Muscle layer of colon (tissue), 2 donors: ENCODE measurements around the gene DLX1.

ENCODE experiments used
- H3K27ac ChIP-seq: one replicate; pipeline ENCODE4 v1.7.0; 2013; ENCODE audit warnings: low read depth, mild to moderate bottlenecking, low read length, moderate library complexity
- H3K27me3 ChIP-seq, 2 donors: one replicate each; pipeline ENCODE4 v1.7.0; 2013; ENCODE audit warnings: low read length in 2 of 2, mild to moderate bottlenecking in 2 of 2; ENCODE audit not compliant: insufficient read depth in 2 of 2, control insufficient read depth in 1 of 2
- H3K36me3 ChIP-seq: one replicate; pipeline ENCODE4 v1.7.0; 2013; ENCODE audit warnings: mild to moderate bottlenecking, low read length; ENCODE audit not compliant: insufficient read depth
- H3K4me1 ChIP-seq: one replicate; pipeline ENCODE4 v1.7.0; 2013; ENCODE audit warnings: mild to moderate bottlenecking, low read length; ENCODE audit not compliant: insufficient read depth
- H3K4me3 ChIP-seq, 2 donors: one replicate each; pipeline ENCODE4 v1.7.0; 2013; ENCODE audit warnings: low read length in 2 of 2, low read depth in 1 of 2, mild to moderate bottlenecking in 1 of 2, moderate library complexity in 1 of 2
- H3K9ac ChIP-seq: one replicate; pipeline ENCODE4 v1.7.0; 2013; ENCODE audit warnings: low read length
- H3K9me3 ChIP-seq: one replicate; pipeline ENCODE4 v1.7.0; 2013; ENCODE audit warnings: mild to moderate bottlenecking, low read length
- donor health status: abdominal sarcoma.
- donor health status: Adenocarcinoma of cecum.

Gene DLX1

DNA sequence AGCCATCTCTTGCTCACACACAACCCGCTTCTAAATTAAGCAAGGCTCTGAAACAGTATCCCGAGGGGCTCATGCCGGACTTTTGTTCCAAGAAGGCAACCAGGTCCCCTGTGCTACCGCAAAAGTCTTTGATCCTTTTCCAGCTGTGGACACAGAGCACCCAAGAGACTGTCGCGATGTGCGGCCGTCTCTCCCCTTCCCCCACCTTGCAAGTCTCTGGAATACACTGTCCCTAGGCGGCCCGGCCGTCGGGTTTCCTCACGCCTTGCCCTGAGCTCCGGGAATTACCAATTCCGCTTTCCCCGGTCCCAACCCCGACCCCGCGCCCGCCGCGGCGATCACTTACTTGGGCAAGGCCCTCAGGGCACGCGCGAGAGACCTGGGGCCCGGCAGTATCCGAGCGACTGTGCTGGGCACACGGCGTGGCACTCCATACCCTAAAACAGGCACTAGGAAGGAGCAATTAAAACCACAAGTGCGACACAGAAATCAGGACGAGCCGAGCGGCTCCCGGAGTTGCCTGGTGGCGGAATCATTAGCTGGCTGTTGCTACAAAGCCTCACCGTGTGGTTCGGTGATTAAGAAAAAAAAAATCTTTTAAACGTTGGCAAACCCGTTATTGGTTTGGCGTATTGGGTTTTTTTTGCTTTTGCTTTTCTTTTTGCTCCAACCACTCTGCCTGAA, 2.2 kb upstream of the DLX1 start:
- Histone ChIP-seq H3K36me3 (no peaks in the 10 kb centered on the region), H3K27me3 (peaks cover 81 to 83% of the 10 kb centered on the region in 2 donors), H3K27ac (no peak overlapping the region), H3K9ac (no peak overlapping the region), H3K4me3 (no peak overlapping the region), H3K9me3 (peaks cover 8% of the 10 kb centered on the region), H3K4me1 (peaks cover 18% of the 10 kb centered on the region)

DNA sequence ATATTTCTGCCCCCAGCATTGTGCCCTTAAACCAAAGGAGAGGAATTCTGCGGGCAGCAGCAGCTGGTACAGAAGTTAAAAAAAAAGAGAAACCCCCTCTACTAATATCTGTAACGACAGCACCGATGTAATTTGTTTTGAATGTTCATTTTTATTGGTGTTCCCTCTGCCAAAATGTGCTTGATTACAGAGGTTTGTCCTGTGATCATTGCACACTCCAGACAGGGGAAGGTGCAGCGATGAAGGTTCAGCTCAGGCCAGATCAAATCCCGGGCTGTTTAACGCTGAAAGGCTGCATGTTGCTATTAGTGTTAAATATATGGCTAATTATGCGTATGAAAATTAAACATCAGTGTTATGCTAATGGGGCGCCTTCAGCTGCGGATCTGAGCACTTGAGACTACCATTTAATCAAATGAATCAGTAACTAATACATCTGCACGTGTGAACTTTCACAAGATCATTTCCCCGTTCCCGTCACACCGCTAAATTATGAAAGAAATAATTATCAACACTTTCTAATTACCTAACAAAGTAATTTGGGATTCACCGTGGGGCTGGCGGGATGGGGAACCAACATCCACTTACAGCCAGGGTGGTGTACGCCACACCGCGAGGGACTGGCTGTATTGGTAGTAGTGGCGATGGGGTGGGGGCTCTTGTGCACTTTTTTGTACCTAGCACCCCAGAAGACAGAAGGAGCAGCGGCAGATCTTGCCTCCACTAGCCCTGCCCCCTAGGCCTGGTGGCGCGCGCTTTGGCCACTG, 1.5 kb upstream of the DLX1 start:
- H3K36me3 ChIP-seq, result no peaks in the 10 kb centered on the region
- H3K4me1 ChIP-seq, result peaks cover 24% of the 10 kb centered on the region
- H3K9me3 ChIP-seq, result peaks cover 13% of the 10 kb centered on the region
- H3K27ac ChIP-seq, result no peak overlapping the region
- H3K9ac ChIP-seq, result no peak overlapping the region
- peaks cover 89 to 90% of the 10 kb centered on the region in 2 donors for H3K27me3 ChIP-seq
- H3K4me3 ChIP-seq, result no peak overlapping the region

DNA sequence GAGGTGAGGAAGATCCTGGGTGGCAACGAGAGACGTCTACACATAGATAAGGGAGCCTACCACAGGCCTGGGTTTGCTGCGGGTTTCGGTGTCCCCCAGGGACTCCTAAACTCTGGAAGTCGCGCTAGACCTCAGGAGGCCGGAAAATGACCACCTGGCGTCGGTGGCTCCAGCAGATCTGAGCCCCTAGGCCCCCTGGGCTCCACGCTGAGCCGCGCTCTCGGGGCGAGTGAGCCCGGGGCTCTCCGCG, 987 bp upstream of the DLX1 start:
- Histone ChIP-seq H3K27ac (no peak overlapping the region), H3K9ac (no peak overlapping the region), H3K27me3 (peaks cover 94 to 95% of the 10 kb centered on the region in 2 donors), H3K4me1 (peaks cover 24% of the 10 kb centered on the region), H3K9me3 (peaks cover 13% of the 10 kb centered on the region), H3K36me3 (no peaks in the 10 kb centered on the region), H3K4me3 (peak overlapping the region in 1 of 2 donors; percentile 60)

DNA sequence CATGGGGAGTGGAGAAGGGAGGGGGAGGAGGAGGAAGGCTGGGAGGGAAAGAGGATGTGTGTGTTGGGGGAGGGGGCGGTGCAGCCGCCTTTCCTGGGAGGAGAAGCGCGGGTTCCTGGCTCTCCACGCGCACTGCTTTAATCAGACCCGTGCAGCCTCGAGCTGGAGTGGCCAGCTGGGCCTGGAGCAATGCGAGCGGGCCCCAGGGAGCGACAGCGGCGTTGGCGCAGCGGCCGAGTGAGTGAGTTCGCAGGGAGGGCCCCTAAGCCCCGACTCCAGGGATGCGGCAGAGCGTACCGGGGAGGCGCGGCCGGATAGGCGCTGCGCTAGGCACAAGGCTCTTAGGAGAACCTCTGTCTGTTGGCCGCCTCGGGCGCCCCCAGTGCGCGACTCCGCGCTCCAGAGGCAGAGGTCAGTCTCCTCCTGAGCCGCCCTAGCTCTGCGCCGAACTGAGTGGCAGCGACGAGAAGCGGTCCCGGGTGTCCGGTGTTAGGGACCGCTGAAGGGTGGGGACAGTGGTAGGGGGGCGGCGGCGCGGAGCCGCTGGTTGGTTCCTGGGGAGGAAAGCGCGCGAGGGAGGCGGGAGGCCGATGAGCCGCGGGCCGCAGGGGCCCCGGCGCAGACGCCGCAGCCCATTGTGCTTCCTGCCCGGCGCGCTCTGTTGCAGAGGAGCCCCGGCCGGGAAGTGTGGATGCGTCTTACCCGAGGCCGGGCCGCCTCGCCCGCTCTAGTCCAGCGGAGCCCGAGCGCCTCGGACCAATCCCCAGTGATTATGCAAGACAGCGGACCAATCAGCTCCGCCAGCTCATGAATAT, 455 bp upstream of the DLX1 start:
- no peak overlapping the region for H3K9ac ChIP-seq
- no peak overlapping the region for H3K27ac ChIP-seq
- H3K36me3 ChIP-seq, result no peaks in the 10 kb centered on the region
- peaks cover 13% of the 10 kb centered on the region for H3K9me3 ChIP-seq
- peak overlapping the region; percentile 25 to 60 for H3K4me3 ChIP-seq
- H3K4me1 ChIP-seq, result peaks cover 24% of the 10 kb centered on the region
- peaks cover 99 to 100% of the 10 kb centered on the region in 2 donors for H3K27me3 ChIP-seq

DNA sequence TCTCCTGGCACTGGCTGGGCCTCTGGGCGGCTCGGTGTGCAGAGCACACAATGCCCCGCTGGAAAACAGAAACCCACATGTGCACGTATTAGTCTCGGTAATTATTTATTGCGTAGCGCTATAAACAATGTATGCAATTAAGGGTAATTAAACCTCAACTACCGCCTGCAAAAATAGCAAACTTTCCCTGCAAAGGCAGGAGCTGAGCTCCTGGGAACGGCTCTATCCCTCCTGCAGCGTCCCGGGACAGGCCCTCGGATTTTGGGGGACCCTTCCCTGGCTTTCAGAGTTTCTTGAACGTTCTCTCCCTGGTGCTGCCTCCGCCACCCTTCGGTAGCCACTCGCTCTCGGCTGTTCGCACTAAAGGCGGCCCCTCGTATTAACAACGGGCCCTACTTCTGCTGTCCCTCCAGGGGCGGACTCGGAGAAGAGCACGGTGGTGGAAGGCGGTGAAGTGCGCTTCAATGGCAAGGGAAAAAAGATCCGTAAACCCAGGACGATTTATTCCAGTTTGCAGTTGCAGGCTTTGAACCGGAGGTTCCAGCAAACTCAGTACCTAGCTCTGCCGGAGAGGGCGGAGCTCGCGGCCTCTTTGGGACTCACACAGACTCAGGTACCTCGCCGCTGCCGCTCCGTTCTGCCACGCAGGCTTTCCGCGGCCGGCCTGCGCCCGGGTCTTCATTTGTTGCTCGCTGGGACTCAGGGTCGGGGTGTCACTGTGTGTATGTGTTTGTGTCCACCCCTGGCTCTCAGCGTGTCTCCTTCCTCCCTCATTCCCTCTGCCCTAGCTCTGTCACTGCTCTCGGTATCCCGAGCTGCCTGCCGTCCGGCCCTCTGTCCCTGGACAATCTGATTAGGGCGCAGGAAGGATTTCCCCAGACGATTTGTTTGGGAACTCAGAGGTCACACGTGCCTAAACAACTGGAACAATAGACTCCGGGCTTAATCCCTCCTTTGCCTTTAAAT, 1.2 kb downstream of the DLX1 start:
- Histone ChIP-seq H3K4me3 (peak overlapping the region; percentile 3 to 5), H3K27ac (no peak overlapping the region), H3K27me3 (peaks cover 98 to 100% of the 10 kb centered on the region in 2 donors), H3K9ac (no peak overlapping the region), H3K9me3 (peaks cover 13% of the 10 kb centered on the region), H3K4me1 (peaks cover 24% of the 10 kb centered on the region), H3K36me3 (no peaks in the 10 kb centered on the region)

DNA sequence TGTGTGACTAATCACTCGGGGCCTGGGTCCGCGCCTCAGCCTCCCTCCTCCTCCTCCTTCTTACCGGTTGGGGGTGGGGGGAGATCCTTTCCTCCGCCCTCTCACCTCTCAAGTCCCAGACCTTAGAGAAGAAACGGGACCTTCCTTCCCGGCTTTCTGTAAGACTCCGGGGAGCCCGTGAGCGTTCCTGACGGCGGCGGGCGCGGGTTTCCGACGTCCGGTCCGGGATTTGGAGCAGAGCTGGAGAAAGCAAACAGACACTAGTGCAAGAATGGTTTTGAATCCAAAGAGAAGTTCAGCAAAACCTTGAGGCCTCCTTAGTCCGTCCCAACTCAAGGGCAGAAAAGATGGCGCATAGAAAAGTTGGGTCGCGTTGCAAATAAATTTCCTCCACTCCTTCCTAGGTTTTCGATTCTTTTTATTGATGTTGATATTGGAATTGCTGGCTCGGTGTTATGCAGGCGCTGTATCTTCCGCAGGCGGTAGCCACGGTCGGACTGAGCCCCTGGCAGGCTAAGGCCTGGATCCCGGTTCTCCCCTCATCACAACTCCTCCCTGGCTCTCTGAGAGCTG, 2.0 kb downstream of the DLX1 start:
- Histone ChIP-seq H3K4me1 (peaks cover 24% of the 10 kb centered on the region), H3K27ac (no peak overlapping the region)

DNA sequence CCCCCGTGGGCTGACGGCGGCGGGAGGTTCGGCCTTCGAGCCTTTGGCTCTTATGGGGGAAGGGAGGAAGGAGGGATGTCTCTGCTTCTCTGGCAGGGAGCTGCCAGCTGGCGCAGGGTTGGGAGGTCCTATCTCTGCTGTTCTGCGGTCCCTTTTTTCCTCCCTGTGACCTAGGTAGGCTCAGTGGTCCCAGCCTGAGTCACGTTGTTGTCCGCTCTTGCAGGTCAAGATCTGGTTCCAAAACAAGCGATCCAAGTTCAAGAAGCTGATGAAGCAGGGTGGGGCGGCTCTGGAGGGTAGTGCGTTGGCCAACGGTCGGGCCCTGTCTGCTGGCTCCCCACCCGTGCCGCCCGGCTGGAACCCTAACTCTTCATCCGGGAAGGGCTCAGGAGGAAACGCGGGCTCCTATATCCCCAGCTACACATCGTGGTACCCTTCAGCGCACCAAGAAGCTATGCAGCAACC, 2.5 kb downstream of the DLX1 start:
- Histone ChIP-seq H3K27ac (no peak overlapping the region), H3K36me3 (no peaks in the 10 kb centered on the region), H3K4me3 (no peak overlapping the region), H3K4me1 (peaks cover 24% of the 10 kb centered on the region), H3K9me3 (peaks cover 6% of the 10 kb centered on the region), H3K27me3 (peaks cover 98 to 100% of the 10 kb centered on the region in 2 donors), H3K9ac (no peak overlapping the region)

More for the DNA sequence above, 2.0 kb downstream of the DLX1 start:
- H3K27me3 ChIP-seq, result peaks cover 98 to 100% of the 10 kb centered on the region in 2 donors
- H3K9ac ChIP-seq, result no peak overlapping the region
- peak overlapping the region in 1 of 2 donors; percentile 3 for H3K4me3 ChIP-seq
- no peaks in the 10 kb centered on the region for H3K36me3 ChIP-seq
- H3K9me3 ChIP-seq, result peaks cover 11% of the 10 kb centered on the region

DNA sequence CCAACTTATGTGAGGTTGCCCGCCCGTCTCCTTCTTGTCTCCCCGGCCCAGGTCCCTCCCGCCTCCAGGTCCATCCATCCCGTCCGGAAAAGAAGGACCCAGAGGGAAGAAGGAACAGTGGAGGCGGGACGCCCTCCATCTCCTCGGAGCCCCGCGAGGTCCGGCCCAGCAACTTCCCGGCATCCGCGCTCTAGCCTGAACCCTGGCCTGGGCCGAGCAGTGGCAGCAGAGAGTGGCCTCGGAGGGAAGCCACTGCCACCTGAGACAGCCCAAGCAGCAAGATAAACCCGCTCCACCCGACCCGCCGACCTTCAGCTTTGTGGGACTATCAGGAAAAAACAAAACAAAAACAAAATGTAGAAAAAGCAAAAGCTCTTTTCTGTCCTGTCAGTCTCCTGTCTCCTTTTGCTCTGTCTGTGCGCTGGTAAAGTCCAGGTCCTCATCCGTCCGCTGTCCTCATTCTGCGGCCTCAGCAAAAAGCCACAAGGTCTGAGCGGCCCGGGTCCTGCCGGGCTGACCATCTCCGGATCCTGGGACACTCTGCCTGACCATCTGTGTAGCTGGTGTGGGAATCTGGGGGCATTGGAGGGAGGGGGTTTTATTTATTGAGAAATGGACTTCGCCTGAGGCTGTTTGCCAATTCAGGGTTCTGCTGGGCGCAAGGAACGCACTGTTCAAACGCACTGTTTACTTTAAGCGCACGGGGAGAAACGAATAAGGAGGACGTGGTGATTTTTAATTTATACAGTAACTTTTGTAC, 3.1 kb downstream of the DLX1 start:
- Histone ChIP-seq H3K27me3 (peaks cover 98 to 100% of the 10 kb centered on the region in 2 donors), H3K27ac (no peak overlapping the region)

DNA sequence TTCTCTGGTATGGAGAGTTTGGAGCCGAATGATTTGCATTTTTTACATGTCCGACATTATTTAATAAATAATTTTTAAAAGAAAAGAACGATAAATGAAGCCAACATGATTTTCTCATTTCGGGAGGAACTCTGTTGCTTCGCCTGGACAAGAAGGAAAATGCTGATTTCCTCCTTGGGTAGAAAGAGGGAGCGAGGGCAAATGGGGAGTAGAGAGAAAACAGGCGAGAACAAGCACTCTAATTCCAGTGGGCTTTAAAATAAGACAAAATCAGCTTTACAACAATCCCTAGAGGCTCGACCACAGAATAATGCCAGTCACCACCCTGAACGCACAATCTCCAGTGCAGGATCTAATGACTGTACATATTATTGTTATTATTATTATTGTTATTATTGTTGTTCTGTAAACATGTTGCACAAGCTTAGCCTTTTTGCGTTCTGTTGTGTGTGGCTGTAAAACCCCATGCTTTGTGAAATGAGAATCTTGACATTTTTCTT, 3.7 kb downstream of the DLX1 start:
- peaks cover 5% of the 10 kb centered on the region for H3K9me3 ChIP-seq
- no peak overlapping the region for H3K9ac ChIP-seq
- peaks cover 98 to 100% of the 10 kb centered on the region in 2 donors for H3K27me3 ChIP-seq
- H3K4me1 ChIP-seq, result peaks cover 22% of the 10 kb centered on the region
- H3K4me3 ChIP-seq, result no peak overlapping the region
- no peak overlapping the region for H3K27ac ChIP-seq
- no peaks in the 10 kb centered on the region for H3K36me3 ChIP-seq

More for the DNA sequence above, 3.1 kb downstream of the DLX1 start:
- H3K4me3 ChIP-seq, result no peak overlapping the region
- H3K9me3 ChIP-seq, result peaks cover 5% of the 10 kb centered on the region
- H3K36me3 ChIP-seq, result no peaks in the 10 kb centered on the region
- H3K9ac ChIP-seq, result no peak overlapping the region
- H3K4me1 ChIP-seq, result peaks cover 22% of the 10 kb centered on the region

DNA sequence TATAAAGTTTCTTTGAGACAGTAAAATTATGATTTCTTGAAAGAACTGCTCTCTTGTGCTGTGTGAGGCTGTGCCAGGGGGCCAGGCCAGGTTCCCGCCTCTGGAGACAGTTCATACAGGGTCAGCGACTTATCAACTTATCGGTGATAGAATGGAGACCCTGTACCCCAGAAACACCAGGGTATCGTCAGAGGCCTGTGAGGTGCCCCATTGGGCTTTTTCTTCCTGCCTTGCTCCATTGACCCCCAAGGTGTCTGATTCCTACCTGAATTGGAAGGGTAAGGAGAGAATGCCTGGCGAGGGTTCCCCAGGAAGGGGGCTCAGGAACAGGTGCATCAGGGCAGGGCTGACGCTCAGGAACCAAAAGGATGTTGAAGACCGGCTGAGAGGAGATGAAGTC, 4.3 kb downstream of the DLX1 start:
- Histone ChIP-seq H3K36me3 (no peaks in the 10 kb centered on the region), H3K27ac (no peak overlapping the region), H3K4me3 (no peak overlapping the region), H3K4me1 (peaks cover 25% of the 10 kb centered on the region), H3K27me3 (peaks cover 96 to 98% of the 10 kb centered on the region in 2 donors), H3K9me3 (peaks cover 5% of the 10 kb centered on the region), H3K9ac (no peak overlapping the region)
